SK-N-SH treated with all-trans-retinoic acid at 6 μM for 48 hours (cell line): ENCODE results near the gene NOS3.

Source experiments
- ATAC-seq: fragments of 200-7000 bp; cut with Tn5 transposase; 3 replicates; pipeline ENCODE4 v1.9.1; 2020; ENCODE audit warnings: mild to moderate bottlenecking, moderate library complexity
- ARNTL ChIP-seq: fragments of 450-650 bp; formaldehyde crosslinking; IDR thresholded peaks from 2 replicates; pipeline ENCODE4 v1.5.0; 2020; ENCODE audit warnings: low read depth, mild to moderate bottlenecking, moderate library complexity, borderline replicate concordance
- BACH2 ChIP-seq: fragments of 250-450 bp; sonication (Bioruptor Pico); IDR thresholded peaks from 2 replicates; pipeline ENCODE4 v1.9.0; 2021; ENCODE audit warnings: mild to moderate bottlenecking, borderline replicate concordance
- CSDC2 ChIP-seq: fragments of 250-450 bp; sonication (Bioruptor Pico); IDR thresholded peaks from 2 replicates; pipeline ENCODE4 v1.5.0; 2020; ENCODE audit warnings: mild to moderate bottlenecking, moderate library complexity
- ESRRG ChIP-seq: fragments of 250-450 bp; sonication (Bioruptor Pico); IDR thresholded peaks from 2 replicates; pipeline ENCODE4 v1.6.1; 2021; ENCODE audit warnings: mild to moderate bottlenecking
- GLIS3 ChIP-seq: fragments of 250-450 bp; sonication (Bioruptor Pico); IDR thresholded peaks from 2 replicates; pipeline ENCODE4 v1.5.0; 2020; ENCODE audit warnings: mild to moderate bottlenecking, moderate library complexity
- ISL1 ChIP-seq: fragments of 250-450 bp; sonication (Bioruptor Pico); IDR thresholded peaks from 2 replicates; pipeline ENCODE4 v2.1.2; 2022; ENCODE audit warnings: mild to moderate bottlenecking, moderate library complexity
- OSR1 ChIP-seq: fragments of 250-450 bp; sonication (Bioruptor Pico); IDR thresholded peaks from 2 replicates; pipeline ENCODE4 v1.8.0; 2022; ENCODE audit warnings: moderate library complexity, mild to moderate bottlenecking, inconsistent platforms
- POU6F1 ChIP-seq: fragments of 250-450 bp; sonication (Bioruptor Pico); IDR thresholded peaks from 2 replicates; pipeline ENCODE4 v1.8.0; 2021; ENCODE audit warnings: low read depth, mild to moderate bottlenecking, moderate library complexity, borderline replicate concordance
- PPARA ChIP-seq: fragments of 250-450 bp; sonication (Bioruptor Pico); IDR thresholded peaks from 2 replicates; pipeline ENCODE4 v1.5.0; 2020; ENCODE audit warnings: mild to moderate bottlenecking, borderline replicate concordance
- RARB ChIP-seq: fragments of 250-450 bp; sonication (Bioruptor Pico); IDR thresholded peaks from 2 replicates; pipeline ENCODE4 v1.8.0; 2021; ENCODE audit warnings: mild to moderate bottlenecking, moderate library complexity
- SNAI2 ChIP-seq: fragments of 250-450 bp; sonication (Bioruptor Pico); IDR thresholded peaks from 2 replicates; pipeline ENCODE4 v1.5.0; 2020; ENCODE audit warnings: mild to moderate bottlenecking, moderate library complexity
- TCF4 ChIP-seq: fragments of 250-450 bp; sonication (Bioruptor Pico); IDR thresholded peaks from 2 replicates; pipeline ENCODE4 v1.8.0; 2021; ENCODE audit warnings: mild to moderate bottlenecking, moderate library complexity, borderline replicate concordance
- TOX ChIP-seq: fragments of 250-450 bp; sonication (Bioruptor Pico); IDR thresholded peaks from 2 replicates; pipeline ENCODE4 v1.8.0; 2021; ENCODE audit warnings: mild to moderate bottlenecking, moderate library complexity, borderline replicate concordance
- TSHZ2 ChIP-seq: fragments of 250-450 bp; sonication (Bioruptor Pico); IDR thresholded peaks from 2 replicates; pipeline ENCODE4 v1.5.0; 2020; ENCODE audit warnings: mild to moderate bottlenecking, moderate library complexity
- ZC3H10 ChIP-seq: fragments of 250-450 bp; sonication (Bioruptor Pico); IDR thresholded peaks from 2 replicates; pipeline ENCODE4 v1.5.1; 2021; ENCODE audit warnings: mild to moderate bottlenecking, moderate library complexity
- ZFP3 ChIP-seq: fragments of 250-450 bp; sonication (Bioruptor Pico); IDR thresholded peaks from 2 replicates; pipeline ENCODE4 v1.5.0; 2020; ENCODE audit warnings: mild to moderate bottlenecking, moderate library complexity
- ZFP30 ChIP-seq: fragments of 450-650 bp; formaldehyde crosslinking; IDR thresholded peaks from 2 replicates; pipeline ENCODE4 v1.5.0; 2022; ENCODE audit warnings: mild to moderate bottlenecking, moderate library complexity
- ZNF70 ChIP-seq: fragments of 450-650 bp; formaldehyde crosslinking; IDR thresholded peaks from 2 replicates; pipeline ENCODE4 v1.5.0; 2020; ENCODE audit warnings: mild to moderate bottlenecking, moderate library complexity
- ZNF8 ChIP-seq: fragments of 450-650 bp; formaldehyde crosslinking; IDR thresholded peaks from 2 replicates; pipeline ENCODE4 v1.5.0; 2020; ENCODE audit warnings: mild to moderate bottlenecking, moderate library complexity
- TF ChIP-seq, protein P1 (sequence below): fragments of 250-450 bp; sonication (Bioruptor Pico); IDR thresholded peaks from 2 replicates; pipeline ENCODE4 v1.8.0; 2020; ENCODE audit warnings: mild to moderate bottlenecking, moderate library complexity, borderline replicate concordance
- TF ChIP-seq, protein P2 (sequence below): fragments of 250-450 bp; sonication (Bioruptor Pico); IDR thresholded peaks from 2 replicates; pipeline ENCODE4 v1.5.1; 2021; ENCODE audit warnings: mild to moderate bottlenecking, moderate library complexity
- TF ChIP-seq, protein P3 (sequence below): fragments of 250-450 bp; sonication (Bioruptor Pico); IDR thresholded peaks from 2 replicates; pipeline ENCODE4 v1.5.1; 2020; ENCODE audit warnings: low read depth, mild to moderate bottlenecking, moderate library complexity

The NOS3 gene

GRCh38 chr7:150968056-150968733, 22.6 kb upstream of the NOS3 start:
- ATAC-seq: no peak
- TF ChIP-seq ARNTL (CRISPR knock-in tag): no peak
- TF ChIP-seq TCF4 (CRISPR knock-in tag): no peak
- TF ChIP-seq PPARA (CRISPR knock-in tag): no peak
- TF ChIP-seq, protein P1, sequence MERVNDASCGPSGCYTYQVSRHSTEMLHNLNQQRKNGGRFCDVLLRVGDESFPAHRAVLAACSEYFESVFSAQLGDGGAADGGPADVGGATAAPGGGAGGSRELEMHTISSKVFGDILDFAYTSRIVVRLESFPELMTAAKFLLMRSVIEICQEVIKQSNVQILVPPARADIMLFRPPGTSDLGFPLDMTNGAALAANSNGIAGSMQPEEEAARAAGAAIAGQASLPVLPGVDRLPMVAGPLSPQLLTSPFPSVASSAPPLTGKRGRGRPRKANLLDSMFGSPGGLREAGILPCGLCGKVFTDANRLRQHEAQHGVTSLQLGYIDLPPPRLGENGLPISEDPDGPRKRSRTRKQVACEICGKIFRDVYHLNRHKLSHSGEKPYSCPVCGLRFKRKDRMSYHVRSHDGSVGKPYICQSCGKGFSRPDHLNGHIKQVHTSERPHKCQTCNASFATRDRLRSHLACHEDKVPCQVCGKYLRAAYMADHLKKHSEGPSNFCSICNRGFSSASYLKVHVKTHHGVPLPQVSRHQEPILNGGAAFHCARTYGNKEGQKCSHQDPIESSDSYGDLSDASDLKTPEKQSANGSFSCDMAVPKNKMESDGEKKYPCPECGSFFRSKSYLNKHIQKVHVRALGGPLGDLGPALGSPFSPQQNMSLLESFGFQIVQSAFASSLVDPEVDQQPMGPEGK (CRISPR knock-in tag): no peak
- no peak for TF ChIP-seq BACH2 (CRISPR knock-in tag)
- no peak for TF ChIP-seq TSHZ2 (CRISPR knock-in tag)
- TF ChIP-seq ZC3H10 (CRISPR knock-in tag): no peak
- TF ChIP-seq SNAI2 (CRISPR knock-in tag): no peak
- no peak for TF ChIP-seq ISL1 (CRISPR knock-in tag)
- no peak for TF ChIP-seq ZNF8 (CRISPR knock-in tag)
- TF ChIP-seq ZFP30 (CRISPR knock-in tag): no peak
- TF ChIP-seq CSDC2 (CRISPR knock-in tag): no peak
- no peak for TF ChIP-seq GLIS3 (CRISPR knock-in tag)

GRCh38 chr7:150968734-150969372, 22.0 kb upstream of the NOS3 start:
- TF ChIP-seq ZC3H10 (CRISPR knock-in tag) (no peak), ARNTL (CRISPR knock-in tag) (no peak), BACH2 (CRISPR knock-in tag) (no peak), ZNF8 (CRISPR knock-in tag) (no peak), POU6F1 (CRISPR knock-in tag) (no peak), CSDC2 (CRISPR knock-in tag) (no peak), TOX (CRISPR knock-in tag) (no peak), RARB (CRISPR knock-in tag) (no peak), PPARA (CRISPR knock-in tag) (no peak), OSR1 (CRISPR knock-in tag) (no peak), ZFP3 (CRISPR knock-in tag) (no peak), ZFP30 (CRISPR knock-in tag) (no peak), GLIS3 (CRISPR knock-in tag) (no peak), ESRRG (no peak), ZNF70 (no peak), SNAI2 (CRISPR knock-in tag) (no peak)
- TF ChIP-seq, protein P2, sequence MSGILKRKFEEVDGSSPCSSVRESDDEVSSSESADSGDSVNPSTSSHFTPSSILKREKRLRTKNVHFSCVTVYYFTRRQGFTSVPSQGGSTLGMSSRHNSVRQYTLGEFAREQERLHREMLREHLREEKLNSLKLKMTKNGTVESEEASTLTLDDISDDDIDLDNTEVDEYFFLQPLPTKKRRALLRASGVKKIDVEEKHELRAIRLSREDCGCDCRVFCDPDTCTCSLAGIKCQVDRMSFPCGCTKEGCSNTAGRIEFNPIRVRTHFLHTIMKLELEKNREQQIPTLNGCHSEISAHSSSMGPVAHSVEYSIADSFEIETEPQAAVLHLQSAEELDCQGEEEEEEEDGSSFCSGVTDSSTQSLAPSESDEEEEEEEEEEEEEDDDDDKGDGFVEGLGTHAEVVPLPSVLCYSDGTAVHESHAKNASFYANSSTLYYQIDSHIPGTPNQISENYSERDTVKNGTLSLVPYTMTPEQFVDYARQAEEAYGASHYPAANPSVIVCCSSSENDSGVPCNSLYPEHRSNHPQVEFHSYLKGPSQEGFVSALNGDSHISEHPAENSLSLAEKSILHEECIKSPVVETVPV (CRISPR knock-in tag): no peak
- ATAC-seq: no peak

- TF ChIP-seq OSR1 (CRISPR knock-in tag): no peak
- TF ChIP-seq TCF4 (CRISPR knock-in tag): no peak
- TF ChIP-seq BACH2 (CRISPR knock-in tag): no peak
- TF ChIP-seq RARB (CRISPR knock-in tag): no peak
- TF ChIP-seq, protein P2 (CRISPR knock-in tag): no peak
- TF ChIP-seq, protein P1 (CRISPR knock-in tag): no peak
- no peak for TF ChIP-seq ESRRG
- TF ChIP-seq GLIS3 (CRISPR knock-in tag): no peak
- TF ChIP-seq, protein P3, sequence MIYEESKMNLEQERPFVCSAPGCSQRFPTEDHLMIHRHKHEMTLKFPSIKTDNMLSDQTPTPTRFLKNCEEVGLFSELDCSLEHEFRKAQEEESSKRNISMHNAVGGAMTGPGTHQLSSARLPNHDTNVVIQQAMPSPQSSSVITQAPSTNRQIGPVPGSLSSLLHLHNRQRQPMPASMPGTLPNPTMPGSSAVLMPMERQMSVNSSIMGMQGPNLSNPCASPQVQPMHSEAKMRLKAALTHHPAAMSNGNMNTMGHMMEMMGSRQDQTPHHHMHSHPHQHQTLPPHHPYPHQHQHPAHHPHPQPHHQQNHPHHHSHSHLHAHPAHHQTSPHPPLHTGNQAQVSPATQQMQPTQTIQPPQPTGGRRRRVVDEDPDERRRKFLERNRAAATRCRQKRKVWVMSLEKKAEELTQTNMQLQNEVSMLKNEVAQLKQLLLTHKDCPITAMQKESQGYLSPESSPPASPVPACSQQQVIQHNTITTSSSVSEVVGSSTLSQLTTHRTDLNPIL (CRISPR knock-in tag): no peak
- TF ChIP-seq ARNTL (CRISPR knock-in tag): no peak
- TF ChIP-seq ZNF8 (CRISPR knock-in tag): no peak
- ATAC-seq: no peak
These were observed 21.3 kb upstream of the NOS3 start for GRCh38 chr7:150969475-150969874.
